ENCODE measurements around the gene NOL7.

NOL7 gene

DNA sequence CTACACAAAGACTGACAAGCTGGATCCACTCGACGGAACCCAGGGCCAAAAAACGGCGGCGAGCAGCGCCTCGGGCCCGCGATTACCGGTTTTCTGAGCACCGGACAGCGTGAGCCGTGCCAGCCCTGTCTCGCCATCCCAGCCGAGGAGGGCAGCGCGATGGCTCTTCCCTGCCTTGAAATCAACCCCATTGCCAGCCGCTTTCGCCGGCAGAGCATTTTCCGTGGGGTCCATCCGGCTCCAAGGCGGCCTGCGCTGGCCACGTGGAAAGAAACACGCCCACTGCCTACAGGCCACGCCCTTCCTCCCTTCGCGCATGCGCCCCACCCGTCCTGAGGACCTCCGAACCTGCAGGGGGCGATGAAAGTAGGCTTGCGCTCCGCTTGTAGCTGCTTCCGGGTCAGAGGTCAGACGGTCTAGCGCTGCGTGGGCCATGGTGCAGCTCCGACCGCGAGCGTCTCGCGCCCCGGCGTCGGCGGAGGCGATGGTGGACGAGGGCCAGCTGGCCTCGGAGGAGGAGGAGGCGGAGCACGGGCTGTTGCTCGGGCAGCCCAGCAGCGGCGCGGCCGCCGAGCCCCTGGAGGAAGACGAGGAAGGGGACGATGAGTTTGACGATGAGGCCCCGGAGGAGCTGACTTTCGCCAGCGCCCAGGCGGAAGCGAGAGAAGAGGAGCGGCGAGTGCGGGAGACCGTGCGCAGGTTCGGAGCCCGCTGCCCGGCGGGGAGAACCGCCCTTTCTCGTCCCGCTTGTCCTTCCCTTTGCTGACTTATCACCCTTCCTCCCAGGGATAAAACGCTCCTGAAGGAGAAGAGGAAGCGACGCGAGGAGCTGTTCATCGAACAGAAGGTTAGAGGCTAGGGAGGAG, at the start of gene NOL7:
TSS of gene NOL7 (plus strand) at position 410 of the 866 bp plus-strand sequence. CDS start at position 434, 24 bp downstream.
- peak; percentile 97 for DNase-seq (ENCODE audit: low read depth, low spot score)

GRCh38 chr6:13565921-13566320, 49.2 kb upstream of the NOL7 start:
- DNase-seq (ENCODE audit: low read depth, low spot score): no peak

DNA sequence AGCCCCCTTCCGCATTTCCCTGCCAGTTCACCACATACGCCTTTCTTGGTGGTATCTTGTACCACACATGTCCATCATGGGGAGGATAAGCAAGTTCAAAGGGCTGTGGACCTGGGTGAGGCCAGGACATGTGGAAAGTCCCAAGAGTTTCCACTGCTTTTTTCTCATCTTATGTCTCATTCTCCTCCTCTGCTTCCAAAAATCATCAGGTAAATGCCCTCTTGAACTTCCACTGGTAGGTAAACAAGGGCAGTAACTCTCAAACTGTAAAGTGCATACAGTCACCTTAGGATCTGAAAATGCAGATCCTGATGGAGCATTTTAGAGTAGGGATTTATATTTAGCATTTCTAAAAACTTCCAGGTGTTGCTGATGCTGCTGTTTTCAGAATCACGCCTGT, 48.6 kb upstream of the NOL7 start:
- DNase-seq (ENCODE audit: low read depth, low spot score): no peak

GRCh38 chr6:13568970-13569369, 46.2 kb upstream of the NOL7 start:
- no peak for DNase-seq (ENCODE audit: low read depth, low spot score)

DNA sequence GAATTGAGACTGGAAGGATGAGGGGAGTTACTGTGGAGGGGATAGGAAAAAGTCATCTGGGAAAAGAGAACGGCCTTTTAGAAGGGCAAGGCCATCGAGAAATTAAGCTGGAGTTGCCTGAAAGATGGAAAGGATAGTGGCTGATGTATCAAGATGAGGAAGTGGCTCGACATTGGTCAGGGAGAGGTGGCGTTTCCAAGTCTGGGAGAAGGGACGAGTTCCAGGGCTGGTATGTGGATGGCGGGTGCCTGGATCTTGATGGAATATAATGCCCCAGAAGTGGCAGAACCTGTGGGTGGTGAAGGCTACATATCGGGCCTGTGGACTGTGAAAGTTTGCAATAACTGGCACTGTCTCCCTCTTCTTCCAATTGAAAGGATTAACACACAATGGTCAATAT, 42.9 kb upstream of the NOL7 start:
- DNase-seq (ENCODE audit: low read depth, low spot score): no peak

GRCh38 chr6:13572951-13573654, 42.0 kb upstream of the NOL7 start:
- no peak for DNase-seq (ENCODE audit: low read depth, low spot score)

DNA sequence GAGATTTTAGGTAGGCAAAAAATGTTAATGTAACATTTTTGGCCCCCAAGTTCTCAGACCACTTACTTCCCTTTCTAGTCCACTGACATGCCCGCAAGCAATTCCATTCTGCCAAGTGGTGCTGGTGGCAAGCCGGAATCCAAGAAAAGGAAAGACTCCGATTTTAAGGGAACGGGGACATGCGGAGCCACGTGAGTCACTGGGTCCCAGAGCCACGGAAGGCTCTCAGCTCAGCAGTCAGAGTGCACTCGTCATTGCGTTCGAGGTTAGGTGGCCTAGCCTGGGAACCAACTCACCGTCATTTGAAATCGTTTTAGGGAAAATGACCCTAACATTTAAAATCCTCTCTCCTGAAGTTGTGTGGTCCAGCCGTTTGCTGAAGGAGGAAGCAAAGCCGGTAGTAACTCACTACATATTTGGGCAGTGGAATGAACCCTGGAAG, 41.4 kb upstream of the NOL7 start:
- peak; percentile 53 for DNase-seq (ENCODE audit: low read depth, low spot score)

DNA sequence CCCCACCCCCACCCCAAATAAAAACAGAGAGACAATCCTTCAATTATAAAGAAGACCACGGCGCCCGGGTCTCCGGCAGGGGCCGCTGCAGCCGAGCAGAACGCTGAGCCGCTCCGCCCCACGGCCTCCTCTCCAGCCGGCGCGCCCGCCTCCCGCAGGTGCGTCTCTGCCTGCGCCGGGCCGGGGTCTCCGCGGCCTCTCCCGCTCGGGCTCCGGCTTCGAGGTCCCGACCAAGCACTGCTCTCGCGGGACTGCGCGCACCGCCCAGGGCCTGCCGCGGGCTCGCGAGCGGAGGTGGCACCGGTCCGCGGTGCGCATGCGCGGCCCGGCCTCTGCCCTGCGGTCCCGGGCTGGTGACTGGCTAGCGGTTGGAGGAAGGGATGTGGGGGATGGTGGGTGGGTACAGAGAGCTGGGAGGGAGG, 41.0 kb upstream of the NOL7 start:
- DNase-seq (ENCODE audit: low read depth, low spot score): peak; percentile 97

DNA sequence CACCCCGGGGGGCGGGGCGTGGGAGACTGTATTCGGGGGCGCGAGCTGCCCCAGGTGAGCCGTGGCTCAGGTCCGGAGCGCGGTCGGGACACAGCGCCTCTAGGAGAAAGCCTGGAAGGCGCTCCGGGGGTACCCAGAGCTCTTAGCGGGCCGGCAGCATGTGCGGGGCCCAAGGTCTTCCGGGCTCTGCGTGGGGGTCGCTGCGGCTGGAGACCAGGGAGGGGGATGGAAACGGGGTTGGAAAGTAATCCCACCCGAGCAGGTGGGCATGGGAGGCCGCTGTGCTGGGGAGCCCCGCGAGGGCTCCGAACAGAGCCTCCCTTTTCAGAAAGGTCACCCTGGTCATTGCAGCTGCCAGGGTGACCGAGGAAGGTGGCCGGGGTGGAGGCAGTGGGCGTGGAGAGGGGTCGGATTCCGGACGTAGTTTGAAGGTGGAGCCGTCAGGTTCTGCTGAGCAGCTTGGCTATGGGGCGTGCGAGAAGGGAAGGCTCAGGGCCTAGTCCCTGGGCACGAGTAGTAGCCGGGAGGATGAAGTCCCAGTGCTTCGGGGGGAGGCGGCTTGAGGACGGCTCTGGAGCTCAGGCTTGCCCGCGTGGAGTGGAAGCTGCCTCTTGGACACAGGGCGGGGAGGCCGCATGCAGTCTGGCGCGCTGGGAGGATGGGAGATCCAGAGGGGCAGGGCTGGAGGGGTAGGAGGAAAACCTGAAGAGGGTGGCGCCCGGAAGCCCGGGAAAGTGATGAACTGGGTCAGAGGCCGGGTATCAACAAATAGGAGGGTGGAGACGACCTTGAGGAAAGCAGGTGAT, 40.4 kb upstream of the NOL7 start, which contains the start of gene SIRT5:
TSS of gene SIRT5 (plus strand) at position 31 of the 806 bp plus-strand sequence. CDS start 9,510 bp downstream, outside the sequence.
- DNase-seq (ENCODE audit: low read depth, low spot score): peak; percentile 92

DNA sequence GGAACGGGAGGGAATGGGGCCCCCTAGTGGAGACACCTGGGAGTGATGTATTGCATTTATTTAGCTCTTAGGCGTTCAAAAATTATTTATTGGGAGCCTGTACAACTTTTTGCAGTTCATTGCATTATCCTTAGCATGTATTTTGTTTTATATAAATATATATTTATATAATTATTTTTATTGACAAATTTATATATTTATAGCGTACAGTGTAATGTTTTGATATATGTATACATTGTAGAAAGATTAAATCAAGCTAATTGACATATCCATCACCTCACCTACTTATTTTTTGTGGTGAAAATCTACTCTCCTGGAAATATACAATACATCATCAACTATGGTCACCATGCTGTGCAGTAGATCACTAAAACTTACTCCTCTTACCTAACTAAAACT, 39.8 kb upstream of the NOL7 start:
- no peak for DNase-seq (ENCODE audit: low read depth, low spot score)

DNA sequence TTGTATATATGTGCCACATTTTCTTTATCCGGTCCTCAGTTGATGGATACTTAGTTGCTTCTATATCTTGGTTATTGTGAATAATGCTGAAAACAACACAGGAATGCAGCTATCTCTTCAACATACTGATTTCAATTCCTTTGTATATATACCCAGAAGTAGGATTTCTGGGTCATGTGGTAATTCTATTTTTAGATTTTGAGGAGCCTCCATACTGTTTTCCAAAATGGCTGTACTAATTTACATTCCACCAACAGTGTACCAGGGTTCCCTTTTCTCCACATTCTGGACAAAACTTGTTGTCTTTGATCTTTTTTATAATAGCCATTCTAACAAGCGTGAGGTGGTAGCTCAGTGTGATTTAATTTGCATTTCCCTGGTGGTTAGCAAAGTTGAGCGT, 39.1 kb upstream of the NOL7 start:
- DNase-seq (ENCODE audit: low read depth, low spot score): no peak

DNA sequence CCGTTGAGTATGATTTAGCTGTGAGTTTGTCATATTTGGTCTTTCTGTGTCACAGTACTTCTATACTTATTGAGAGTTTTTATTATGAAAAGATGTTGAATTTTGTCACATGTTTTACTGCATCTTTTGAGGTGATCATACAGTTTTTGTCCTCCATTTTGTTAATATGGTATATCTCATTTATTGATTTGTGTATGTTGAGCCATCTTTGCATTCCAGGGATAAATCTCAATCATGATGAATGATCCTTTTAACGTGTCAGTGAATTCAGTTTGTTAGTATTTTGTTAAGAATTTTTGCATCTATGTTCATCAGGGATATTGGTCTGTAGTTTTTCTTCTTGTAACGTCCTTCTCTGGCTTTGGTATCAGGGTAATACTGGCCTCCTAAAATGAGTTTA, 37.2 kb upstream of the NOL7 start:
- DNase-seq (ENCODE audit: low read depth, low spot score): no peak

DNA sequence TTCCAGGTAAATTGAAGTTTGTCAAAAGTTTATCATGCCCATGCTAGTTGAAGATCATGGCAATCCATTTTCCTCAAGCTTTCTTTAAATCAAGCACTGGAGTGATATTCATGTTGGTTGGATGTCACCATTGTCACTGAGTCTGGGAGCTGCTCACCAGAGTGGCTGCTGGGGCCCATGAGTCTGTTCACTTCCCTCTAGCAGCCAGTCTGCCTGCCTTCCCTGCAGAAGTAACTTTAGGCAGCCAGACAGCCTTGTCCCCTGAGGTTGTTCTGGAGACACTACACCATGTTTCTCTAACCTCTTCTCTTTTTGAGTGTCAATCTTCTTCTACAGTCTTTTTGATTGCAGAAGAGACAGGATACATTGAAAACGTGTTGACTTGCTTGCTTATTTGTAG, 35.2 kb upstream of the NOL7 start:
- DNase-seq (ENCODE audit: low read depth, low spot score): no peak

GRCh38 chr6:13581700-13582229, 33.4 kb upstream of the NOL7 start:
- DNase-seq (ENCODE audit: low read depth, low spot score): no peak

GRCh38 chr6:13586603-13587542, 28.3 kb upstream of the NOL7 start:
- no peak for DNase-seq (ENCODE audit: low read depth, low spot score)

DNA sequence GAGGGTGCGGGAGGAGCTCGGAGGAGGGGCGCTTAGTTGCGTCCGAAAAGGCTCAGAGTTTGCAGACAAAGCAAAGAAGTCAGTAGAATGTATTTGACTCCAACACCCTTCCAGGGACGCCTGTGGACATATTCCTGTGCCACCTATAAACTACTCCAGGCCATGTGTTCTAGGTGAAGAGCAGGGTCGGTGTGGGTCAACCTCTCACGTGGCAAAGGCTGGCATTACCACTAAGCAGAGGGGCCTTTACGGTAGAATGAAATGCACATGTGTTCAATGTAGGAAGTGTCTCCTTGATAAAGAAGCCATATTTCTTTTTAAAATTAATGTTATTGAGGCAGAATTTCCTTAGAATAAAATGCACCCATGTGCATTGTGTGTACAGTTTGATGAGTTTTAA, 25.3 kb upstream of the NOL7 start:
- no peak for DNase-seq (ENCODE audit: low read depth, low spot score)

- no peak for DNase-seq (ENCODE audit: low read depth, low spot score)
These were observed 24.5 kb upstream of the NOL7 start for GRCh38 chr6:13590574-13591153.

DNA sequence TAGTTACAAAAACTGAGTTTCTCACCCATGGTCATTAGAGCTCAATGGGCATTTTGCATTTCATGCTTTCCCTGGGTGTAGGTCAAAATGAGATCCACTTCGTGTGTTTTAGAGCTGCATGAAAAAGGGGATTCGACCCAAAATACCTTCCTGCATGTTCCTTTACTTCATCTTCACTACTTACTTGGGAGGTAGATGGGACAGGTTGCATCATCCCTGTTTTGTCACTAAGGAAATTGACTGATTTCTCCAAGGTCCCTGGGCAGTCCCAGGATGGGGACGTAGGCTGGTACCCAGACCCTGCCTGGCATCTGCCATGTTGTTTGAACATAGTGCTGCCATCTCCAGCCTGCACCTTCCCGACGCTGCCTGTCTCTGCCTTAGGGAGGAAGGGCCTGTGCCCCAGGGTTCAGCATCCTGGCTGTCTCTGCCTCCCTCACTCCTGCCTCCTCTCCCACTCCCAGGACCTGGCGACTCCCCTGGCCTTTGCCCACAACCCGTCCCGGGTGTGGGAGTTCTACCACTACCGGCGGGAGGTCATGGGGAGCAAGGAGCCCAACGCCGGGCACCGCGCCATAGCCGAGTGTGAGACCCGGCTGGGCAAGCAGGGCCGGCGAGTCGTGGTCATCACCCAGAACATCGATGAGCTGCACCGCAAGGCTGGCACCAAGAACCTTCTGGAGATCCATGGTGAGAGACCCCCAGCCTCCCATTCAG, 23.8 kb upstream of the NOL7 start:
- no peak for DNase-seq (ENCODE audit: low read depth, low spot score)

- DNase-seq (ENCODE audit: low read depth, low spot score): no peak
These were observed 22.0 kb upstream of the NOL7 start for GRCh38 chr6:13593103-13593502.

DNA sequence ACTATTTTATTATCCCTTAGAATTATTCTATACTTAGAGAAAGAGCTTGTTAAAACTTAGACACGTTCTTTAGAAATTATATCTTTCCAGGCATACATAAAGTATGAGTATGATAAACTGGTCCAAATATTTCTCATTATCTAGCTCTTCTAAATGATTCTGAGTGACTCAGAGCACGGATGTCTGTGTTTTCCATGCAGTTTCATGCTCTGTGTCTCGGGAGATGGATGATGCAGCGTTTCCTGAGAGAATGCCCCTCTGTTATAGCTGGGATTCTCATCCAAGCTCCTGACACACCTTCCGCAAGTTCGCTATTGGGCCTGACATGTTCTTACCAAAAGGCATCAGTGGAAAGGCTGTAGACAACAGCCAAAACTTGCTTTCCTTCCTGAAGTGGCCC, 21.4 kb upstream of the NOL7 start:
- DNase-seq (ENCODE audit: low read depth, low spot score): no peak
